H54 (cell line): ENCODE results near the gene SPNS2.

Source experiments
- DNase-seq: peaks from one replicate; pipeline ENCODE4 v3.0.0; 2011; ENCODE audit warnings: low spot score, mixed read lengths; ENCODE audit not compliant: insufficient read length
- FAIRE-seq: peaks from 3 replicates; lab custom pipeline; 2011; peaks lifted over from hg19 to GRCh38; lab: Jason Lieb, UNC
- POLR2A ChIP-seq: IDR thresholded peaks from 2 replicates; pipeline ENCODE4 v1.6.1; 2011; ENCODE audit warnings: low read depth, mild to moderate bottlenecking, low read length

The SPNS2 gene

GRCh38 chr17:4537451-4538235, 39.0 kb downstream of the SPNS2 start:
- FAIRE-seq (no peak), DNase-seq (no peak)
- no peak for TF ChIP-seq POLR2A

- no peak for TF ChIP-seq POLR2A
- no peak for FAIRE-seq
- DNase-seq, result no peak
Observed at GRCh38 chr17:4538236-4539002, 39.7 kb downstream of the SPNS2 start.

GRCh38 chr17:4539025-4539424, 40.3 kb downstream of the SPNS2 start:
- no peak for FAIRE-seq
- DNase-seq, result no peak
- no peak for TF ChIP-seq POLR2A

- no peak for TF ChIP-seq POLR2A
- DNase-seq (no peak), FAIRE-seq (no peak)
Observed at GRCh38 chr17:4539576-4540223, 41.0 kb downstream of the SPNS2 start.

- no peak for TF ChIP-seq POLR2A
- DNase-seq (no peak), FAIRE-seq (no peak)
Observed at GRCh38 chr17:4540224-4540651, 41.6 kb downstream of the SPNS2 start.

GRCh38 chr17:4540687-4541327, 42.1 kb downstream of the SPNS2 start:
- no peak for DNase-seq
- FAIRE-seq, result no peak
- TF ChIP-seq POLR2A, result no peak

- FAIRE-seq (no peak), DNase-seq (no peak)
- no peak for TF ChIP-seq POLR2A
Observed at GRCh38 chr17:4541328-4542002, 42.8 kb downstream of the SPNS2 start.

GRCh38 chr17:4542003-4542725, 43.5 kb downstream of the SPNS2 start:
- FAIRE-seq (no peak), DNase-seq (no peak)
- TF ChIP-seq POLR2A, result no peak

GRCh38 chr17:4542726-4543191, 44.1 kb downstream of the SPNS2 start:
- TF ChIP-seq POLR2A, result no peak
- FAIRE-seq (no peak), DNase-seq (no peak)

- no peak for TF ChIP-seq POLR2A
- no peak for FAIRE-seq
Observed at GRCh38 chr17:4543557-4544026, 44.9 kb downstream of the SPNS2 start.

GRCh38 chr17:4544135-4544950, 45.7 kb downstream of the SPNS2 start:
- FAIRE-seq, result no peak
- DNase-seq, result no peak
- TF ChIP-seq POLR2A, result no peak

More at GRCh38 chr17:4543557-4544026, 44.9 kb downstream of the SPNS2 start:
- DNase-seq, result no peak

GRCh38 chr17:4544951-4545216, 46.2 kb downstream of the SPNS2 start:
- FAIRE-seq, result no peak
- TF ChIP-seq POLR2A, result no peak
- no peak for DNase-seq
